Thymus (tissue), 11 donors: ENCODE measurements around the gene PPRC1. TPM values are rescaled to one million over a fixed set of nuclear protein-coding genes. Genes with fewer than 3 reads are reported as not detected.

ENCODE experiments used
- DNase-seq, 9 donors: peaks; one replicate each; pipeline ENCODE4 v3.0.0-alpha.2; 2013; ENCODE audit warnings: low spot score in 9 of 9, low read depth in 6 of 9, missing footprints in 1 of 9
- H3K27ac ChIP-seq, 2 donors: one replicate each; pipeline ENCODE4 v1.5.1; 2013; ENCODE audit warnings: control low read depth in 1 of 2, low read depth in 1 of 2, low read length in 1 of 2, mild to moderate bottlenecking in 1 of 2, moderate library complexity in 1 of 2
- H3K27me3 ChIP-seq, 2 donors: one replicate each; pipeline ENCODE4 v1.5.1; 2013; ENCODE audit warnings: low read length in 1 of 2; ENCODE audit not compliant: control insufficient read depth in 2 of 2, insufficient read depth in 1 of 2
- H3K36me3 ChIP-seq, 2 donors: one replicate each; pipeline ENCODE4 v1.5.1; 2013; ENCODE audit warnings: low read length in 1 of 2, mild to moderate bottlenecking in 1 of 2, moderate library complexity in 1 of 2; ENCODE audit not compliant: control insufficient read depth in 2 of 2, insufficient read depth in 2 of 2
- H3K4me1 ChIP-seq, 2 donors: one replicate each; pipeline ENCODE4 v1.5.1; 2013; ENCODE audit warnings: low read length in 2 of 2; ENCODE audit not compliant: control insufficient read depth in 2 of 2, insufficient read depth in 2 of 2
- H3K4me3 ChIP-seq, 2 donors: one replicate each; pipeline ENCODE4 v1.5.1; 2013; ENCODE audit warnings: low read length in 2 of 2, control low read depth in 1 of 2, mild to moderate bottlenecking in 1 of 2
- H3K9me3 ChIP-seq, 2 donors: one replicate each; pipeline ENCODE4 v1.5.1; 2013; ENCODE audit warnings: low read length in 1 of 2, mild to moderate bottlenecking in 1 of 2; ENCODE audit not compliant: control insufficient read depth in 2 of 2, insufficient read depth in 1 of 2
- WGBS: extraction: QIAGEN DNeasy Blood & Tissue Kit; methylation state at CpG from one replicate; pipeline ENCODE4 v1.1.7; 2013; 5-methylcytosine and 5-hydroxymethylcytosine counted together
- polyA plus RNA-seq: library from polyadenylated mRNA; stranded (reverse); fragments of 200-250 nt; gene quantifications from one replicate; pipeline ENCODE4 v1.2.3, GENCODE V29; 2013
- total RNA-seq: library from RNA; stranded (reverse); fragments of 120-200 nt; gene quantifications from one replicate; pipeline ENCODE4 v1.2.4, GENCODE V29; 2013
- donor health status: healthy.

The PPRC1 gene
- total and polyA plus RNA-seq, 2 donors, result 7.6 to 19.3 TPM

DNA sequence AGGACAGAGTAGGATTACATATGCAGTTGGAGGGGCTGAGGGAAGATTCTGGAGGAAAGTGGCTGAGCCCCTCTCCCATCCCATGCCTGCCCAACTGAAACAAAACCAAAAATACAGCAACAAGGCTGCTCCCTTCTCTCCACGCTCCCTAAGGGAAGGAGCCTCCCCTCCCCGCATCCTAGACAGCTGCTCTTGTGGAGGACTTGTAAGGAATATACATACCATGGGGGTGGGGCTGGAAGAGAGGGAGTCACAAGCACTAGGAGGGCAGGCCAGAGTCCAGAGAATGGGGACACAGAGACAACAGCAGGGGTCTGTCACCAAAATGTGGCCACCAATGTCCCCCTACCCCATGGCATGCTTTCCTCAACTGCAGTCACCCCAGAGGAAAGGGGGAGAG, 25.8 kb upstream of the PPRC1 start:
- H3K4me3 ChIP-seq, result no peak overlapping the region
- no peak overlapping the region for H3K27ac ChIP-seq
- WGBS, result 95% methylated on average over 2 of the region's 2 CpGs
- peaks cover 0 to 2% of the 10 kb centered on the region in 2 donors for H3K4me1 ChIP-seq
- H3K27me3 ChIP-seq, result no peaks in the 10 kb centered on the region
- peaks cover 47 to 51% of the 10 kb centered on the region in 2 donors for H3K36me3 ChIP-seq
- H3K9me3 ChIP-seq, result no peaks in the 10 kb centered on the region
- DNase-seq, result no peak

DNA sequence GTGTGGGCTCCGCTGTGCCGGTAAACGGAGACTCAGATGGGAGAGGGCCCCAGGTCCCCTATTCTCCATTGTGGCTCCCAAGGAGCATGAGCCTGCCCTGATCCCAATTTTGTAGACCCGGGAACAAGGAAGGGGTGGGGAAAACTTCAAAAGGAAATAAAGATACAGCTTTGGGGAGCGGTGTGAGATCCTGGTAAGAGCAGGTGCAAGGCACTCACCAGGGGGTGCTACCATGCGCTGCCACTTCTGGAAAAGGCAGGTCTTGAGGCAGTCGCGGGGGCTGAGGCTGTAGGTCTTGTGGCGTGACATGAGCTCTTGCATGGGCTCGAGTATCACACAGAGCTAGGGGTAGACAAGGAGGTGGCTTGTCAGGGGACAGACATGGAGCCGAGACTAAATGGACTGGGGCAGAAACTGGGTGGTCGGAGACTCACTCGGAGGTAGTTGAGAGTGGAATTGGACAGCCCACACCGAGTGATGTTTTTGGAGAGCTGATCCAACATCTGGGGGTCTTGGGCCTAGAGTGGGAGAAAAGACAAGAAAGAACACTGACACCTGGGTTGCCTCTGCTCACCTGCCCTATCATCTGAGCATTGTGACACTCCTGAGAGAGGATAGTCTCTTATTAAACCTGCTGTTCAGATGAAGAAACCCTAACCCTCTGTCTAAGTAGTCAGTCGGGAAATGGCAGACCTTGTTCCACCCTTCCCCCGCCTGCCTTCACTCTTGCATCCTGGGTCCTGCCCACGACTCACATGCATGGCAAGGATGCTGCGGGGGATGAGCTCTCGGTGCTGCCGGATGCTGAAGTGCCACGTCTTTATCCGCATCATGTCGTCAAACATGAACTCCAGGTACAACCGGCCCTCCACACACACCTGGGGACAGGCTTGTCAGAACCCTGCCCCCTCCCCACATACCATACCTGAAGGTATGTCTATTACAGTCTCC, 23.4 kb upstream of the PPRC1 start:
- Histone ChIP-seq H3K27ac (no peak overlapping the region), H3K4me3 (no peak overlapping the region), H3K9me3 (peaks cover 0 to 2% of the 10 kb centered on the region in 2 donors), H3K4me1 (peaks cover 11 to 22% of the 10 kb centered on the region in 2 donors), H3K36me3 (peaks cover 44 to 51% of the 10 kb centered on the region in 2 donors), H3K27me3 (no peaks in the 10 kb centered on the region)
- DNase-seq, result no peak
- WGBS, result 98% methylated on average over 24 of the region's 24 CpGs

DNA sequence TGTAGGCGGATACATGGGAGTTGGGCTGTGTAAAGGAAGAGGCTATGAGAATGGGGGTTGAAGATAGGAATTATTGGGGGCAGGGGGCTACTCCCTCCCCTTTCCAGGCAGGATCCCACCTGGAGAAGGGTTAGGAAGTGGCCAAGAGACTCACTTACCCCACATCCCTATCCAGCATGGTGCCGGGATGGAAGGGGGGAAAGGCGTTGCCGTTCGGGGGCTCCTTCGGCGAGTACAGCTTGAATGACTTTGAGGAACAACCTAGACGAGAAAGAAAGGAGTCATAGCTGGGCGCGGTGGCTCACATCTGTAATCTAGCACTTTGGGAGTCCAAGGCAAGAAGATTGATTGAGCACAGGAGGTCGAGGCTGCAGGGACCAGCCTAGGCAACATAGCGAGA, 21.6 kb upstream of the PPRC1 start:
- 97% methylated on average over 12 of the region's 12 CpGs for WGBS
- Histone ChIP-seq H3K36me3 (peaks cover 44 to 51% of the 10 kb centered on the region in 2 donors), H3K27ac (no peak overlapping the region), H3K27me3 (no peaks in the 10 kb centered on the region), H3K4me3 (no peak overlapping the region), H3K9me3 (peaks cover 0 to 2% of the 10 kb centered on the region in 2 donors), H3K4me1 (peaks cover 22 to 35% of the 10 kb centered on the region in 2 donors)
- no peak for DNase-seq

DNA sequence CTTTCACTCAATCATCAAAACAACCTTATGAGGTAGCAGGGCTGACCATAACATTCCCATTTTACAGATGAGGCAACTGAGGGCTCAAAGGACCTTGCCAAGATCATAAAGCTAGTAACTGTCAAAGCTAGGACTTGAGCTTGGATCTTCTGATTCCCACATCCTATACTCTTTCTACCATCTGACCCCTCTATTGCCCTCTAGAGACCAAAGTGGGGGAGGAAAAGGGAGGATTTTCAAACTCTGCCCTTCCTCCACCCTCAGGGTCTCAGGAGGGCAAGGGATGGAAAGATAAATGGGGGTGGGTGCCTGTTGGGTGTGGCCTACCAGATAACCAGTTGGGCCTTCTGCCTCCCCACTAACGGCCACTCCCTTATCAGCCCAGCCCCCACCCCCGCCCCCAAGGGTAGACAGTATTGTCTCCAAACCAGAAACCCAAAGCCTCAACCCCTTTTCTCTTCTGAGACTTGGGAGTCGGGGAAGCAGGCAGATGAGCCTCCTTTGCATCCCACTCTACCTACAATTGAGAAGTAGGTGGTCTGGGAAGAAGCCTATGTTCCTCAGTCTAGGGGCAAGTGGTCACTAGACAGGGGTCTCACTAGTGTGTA, 20.5 kb upstream of the PPRC1 start:
- Histone ChIP-seq H3K4me3 (no peak overlapping the region), H3K4me1 (peaks cover 32 to 46% of the 10 kb centered on the region in 2 donors), H3K27ac (no peak overlapping the region), H3K9me3 (peaks cover 0 to 2% of the 10 kb centered on the region in 2 donors), H3K36me3 (peaks cover 41 to 42% of the 10 kb centered on the region in 2 donors), H3K27me3 (no peaks in the 10 kb centered on the region)
- no peak for DNase-seq
- 75% methylated on average over 3 of the region's 3 CpGs for WGBS

DNA sequence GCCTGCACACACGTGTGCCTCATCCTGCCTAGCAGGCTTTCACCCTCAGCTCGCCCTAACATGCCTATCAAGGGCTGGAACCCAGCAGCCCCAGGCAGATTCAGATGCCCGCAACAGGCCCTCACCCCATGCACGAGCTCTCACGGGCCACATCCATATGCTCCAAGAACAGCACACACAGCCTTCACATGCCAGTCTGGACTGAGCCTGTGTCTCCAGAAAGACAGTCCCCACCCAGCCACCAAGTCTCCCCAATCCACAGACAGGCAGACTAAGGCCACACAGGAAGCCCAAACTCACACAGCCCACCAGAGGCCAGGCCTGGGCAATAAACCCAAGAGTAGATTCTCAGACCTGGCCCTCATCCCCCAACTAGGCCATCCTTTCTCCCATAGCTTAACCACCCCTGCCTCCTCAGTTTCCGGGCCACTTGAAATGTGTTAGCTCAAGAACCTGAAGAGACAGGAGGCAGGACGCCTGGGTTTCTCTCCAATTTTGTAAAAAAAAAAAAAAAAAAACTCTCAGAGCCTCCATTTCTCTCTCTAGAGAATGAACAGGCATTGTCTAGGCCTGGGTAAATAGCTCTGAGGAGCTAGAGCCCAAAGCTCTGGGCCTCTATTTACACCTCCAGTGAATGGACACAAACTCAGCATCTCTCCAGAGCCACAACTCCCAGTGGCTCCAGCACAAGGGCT, 19.4 kb upstream of the PPRC1 start:
- peak overlapping the region; percentile 81 to 89 for H3K4me3 ChIP-seq
- WGBS, result 59% methylated on average over 7 of the region's 7 CpGs
- H3K36me3 ChIP-seq, result peaks cover 32% of the 10 kb centered on the region in 2 donors
- peaks cover 42 to 57% of the 10 kb centered on the region in 2 donors for H3K4me1 ChIP-seq
- DNase-seq, result no peak
- no peaks in the 10 kb centered on the region for H3K27me3 ChIP-seq
- peaks cover 0 to 2% of the 10 kb centered on the region in 2 donors for H3K9me3 ChIP-seq
- H3K27ac ChIP-seq, result no peak overlapping the region

DNA sequence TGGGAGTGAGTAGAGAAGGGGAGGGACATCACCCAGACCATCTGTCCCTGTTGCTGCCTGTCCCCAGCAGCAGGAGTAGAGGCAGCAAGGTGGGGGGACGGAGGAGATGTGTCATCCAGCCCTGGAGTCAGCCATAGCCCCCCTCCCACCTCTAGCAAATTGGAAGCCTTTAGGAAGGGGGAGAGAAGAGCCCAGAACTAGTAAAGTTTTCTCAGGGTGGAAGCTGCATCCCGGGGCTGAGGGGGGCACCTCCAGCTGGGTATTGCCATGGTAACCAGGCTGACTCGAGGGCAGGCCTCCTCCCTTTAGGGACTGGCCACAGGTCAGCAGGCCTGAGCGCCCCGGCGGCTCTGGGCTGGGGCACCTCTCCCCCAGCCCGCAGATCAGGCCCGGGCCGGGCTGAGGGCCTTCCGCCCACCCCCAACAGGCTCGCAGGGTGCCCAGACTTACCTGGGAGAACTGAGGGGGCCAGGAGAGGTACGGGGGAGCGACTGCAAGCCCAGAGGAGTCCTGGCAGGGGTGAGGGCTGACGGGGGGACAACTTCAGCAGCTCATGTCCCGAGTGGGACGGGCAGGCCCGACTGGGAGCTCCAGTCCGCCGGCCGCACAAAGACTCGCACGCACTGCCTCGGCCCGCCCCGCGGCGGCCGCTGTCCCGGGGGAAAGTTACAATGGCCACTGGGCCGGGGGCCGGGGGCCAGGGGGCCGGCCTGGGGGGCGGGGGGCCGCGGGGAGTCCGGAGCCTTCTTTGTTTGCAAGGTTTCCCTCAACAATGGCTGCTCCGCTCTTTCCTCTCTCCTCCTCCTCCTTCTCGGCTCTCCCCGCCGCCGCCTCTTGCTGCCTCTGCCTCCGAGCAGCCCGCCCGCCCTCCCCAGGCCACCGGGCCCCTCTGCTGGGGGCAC, 18.6 kb upstream of the PPRC1 start:
- WGBS, result under 1% methylated on average over 45 of the region's 45 CpGs
- Histone ChIP-seq H3K4me3 (peak overlapping the region; percentile 81 to 89), H3K4me1 (peaks cover 50 to 65% of the 10 kb centered on the region in 2 donors), H3K27ac (peak overlapping the region; percentile 89 to 96), H3K36me3 (peaks cover 24% of the 10 kb centered on the region in 2 donors), H3K27me3 (no peaks in the 10 kb centered on the region), H3K9me3 (peaks cover 0 to 2% of the 10 kb centered on the region in 2 donors)
- peak in 1 of 9 donors; percentile 40 for DNase-seq

DNA sequence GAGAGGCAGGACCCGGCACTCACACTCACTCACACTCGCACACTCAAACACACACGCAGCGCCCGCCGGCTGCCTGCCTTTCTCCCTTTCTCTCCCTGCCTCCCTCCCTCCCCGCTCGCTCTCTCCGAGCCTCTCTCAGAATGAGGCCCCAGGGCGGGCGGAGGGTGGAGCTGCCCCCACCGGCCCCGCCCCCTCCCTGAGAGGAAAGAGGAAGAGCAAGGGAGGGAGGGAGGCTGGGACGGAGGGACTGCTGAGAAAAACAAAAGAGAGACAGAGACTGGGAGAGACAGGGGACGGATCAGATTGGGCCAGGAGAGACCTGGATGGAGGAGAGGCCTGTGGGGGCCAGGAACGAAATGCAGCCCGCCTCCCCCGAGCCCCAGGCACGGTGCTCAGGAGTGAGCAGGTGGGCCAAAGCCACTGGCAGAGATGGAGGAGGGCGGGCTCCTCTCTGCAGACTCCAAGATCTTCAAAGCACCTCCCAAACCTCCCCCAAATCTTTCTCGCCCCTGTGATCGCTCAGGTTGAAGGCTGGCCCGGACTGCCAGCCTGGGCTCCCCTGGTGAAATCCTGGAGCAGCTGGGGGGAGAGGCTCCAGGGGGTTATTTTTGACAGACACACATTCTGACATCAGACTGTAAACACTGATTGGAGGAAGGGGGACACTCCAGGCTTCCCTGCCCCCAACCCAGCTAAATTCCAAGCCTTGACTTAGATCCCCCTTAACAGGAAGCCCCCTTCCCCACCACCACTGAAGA, 17.8 kb upstream of the PPRC1 start:
- H3K4me3 ChIP-seq, result peak overlapping the region; percentile 81 to 89
- peak overlapping the region; percentile 89 to 96 for H3K27ac ChIP-seq
- H3K4me1 ChIP-seq, result peaks cover 52 to 72% of the 10 kb centered on the region in 2 donors
- peaks cover 16% of the 10 kb centered on the region in 2 donors for H3K36me3 ChIP-seq
- WGBS, result under 1% methylated on average over 23 of the region's 23 CpGs
- H3K9me3 ChIP-seq, result peaks cover 0 to 2% of the 10 kb centered on the region in 2 donors
- H3K27me3 ChIP-seq, result no peaks in the 10 kb centered on the region
- DNase-seq, result peak in 5 of 9 donors; percentile 83 to 96 (median 88)

DNA sequence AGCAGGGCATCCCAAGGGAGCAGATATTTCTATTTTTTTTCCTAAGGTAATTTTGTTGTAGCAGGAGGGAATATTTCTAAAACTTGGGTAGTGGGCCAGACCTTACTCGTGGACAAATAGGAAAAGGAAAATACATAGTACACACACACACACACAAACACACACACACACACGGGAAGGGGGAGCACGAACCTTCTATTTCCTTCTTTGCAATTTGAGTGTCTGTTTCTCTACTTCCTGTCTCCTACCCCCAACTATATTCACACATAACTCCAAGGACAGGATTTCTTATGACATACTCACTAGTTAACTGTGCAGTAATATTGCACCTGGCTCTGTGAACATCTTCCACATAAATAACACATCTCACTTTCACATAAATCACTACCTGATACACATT, 17.1 kb upstream of the PPRC1 start:
- 2% methylated on average over 3 of the region's 3 CpGs for WGBS
- peak overlapping the region; percentile 81 to 89 for H3K4me3 ChIP-seq
- peak overlapping the region; percentile 89 to 96 for H3K27ac ChIP-seq
- H3K36me3 ChIP-seq, result peaks cover 8 to 9% of the 10 kb centered on the region in 2 donors
- peak in 3 of 9 donors; percentile 29 to 71 (median 39) for DNase-seq
- peaks cover 2% of the 10 kb centered on the region in 2 donors for H3K9me3 ChIP-seq
- no peaks in the 10 kb centered on the region for H3K27me3 ChIP-seq
- peaks cover 52 to 74% of the 10 kb centered on the region in 2 donors for H3K4me1 ChIP-seq
